ENCODE results near the gene DYTN. TPM values are rescaled to one million over a fixed set of nuclear protein-coding genes. Genes with fewer than 3 reads are reported as not detected.

Gene DYTN
- total and polyA plus RNA-seq, 2 donors (not counting 3 experiments of a cell fraction or from before 2014, with no cell fraction given): 0.06 to 0.62 TPM

DNA sequence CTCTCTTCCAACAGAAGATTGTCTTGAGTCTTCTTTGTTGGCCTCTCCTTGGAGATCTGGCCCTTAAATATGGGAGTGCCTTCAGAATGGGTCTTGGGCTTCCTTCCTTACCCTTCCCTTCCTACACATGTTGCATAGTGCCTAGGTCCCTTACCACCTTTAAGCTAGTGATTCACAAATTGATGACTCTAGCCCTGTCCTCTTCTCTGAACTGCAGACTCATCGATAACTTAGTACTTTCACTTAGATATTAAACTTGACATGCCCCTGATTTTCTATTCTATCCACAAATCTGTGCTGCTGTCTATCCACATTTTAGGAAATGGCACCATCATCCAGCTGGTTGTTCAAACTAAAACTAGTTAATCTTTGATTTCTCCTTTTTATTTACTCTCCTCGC is 9.1 kb upstream of the DYTN start:
- no peak overlapping the region for H3K27ac ChIP-seq (ENCODE audit: insufficient read depth, low read depth, low read length)
- dilution Hi-C loops (cut with MboI; ENCODE audit: extremely low pct_ligation_motif_present, low sequenced_read_pairs) (no loop called here), intact Hi-C loops (cut with micrococcal nuclease) (no loop called here)
- TF ChIP-seq POLR2A (IDR thresholded peaks at IDR 0.05; ENCODE audit: low read depth, low read length) (no peak), JUN (IDR thresholded peaks at IDR 0.05; ENCODE audit: borderline replicate concordance, insufficient read depth, insufficient read length, low read depth) (no peak), FOS (IDR thresholded peaks at IDR 0.05; ENCODE audit: borderline replicate concordance, insufficient read depth, low read length) (no peak), POLR2AphosphoS5 (IDR thresholded peaks at IDR 0.05; ENCODE audit: insufficient read depth, low read depth, low read length) (no peak), MYC (IDR thresholded peaks at IDR 0.05; ENCODE audit: low read depth, low read length) (no peak), GATA2 (IDR thresholded peaks at IDR 0.05; ENCODE audit: insufficient read depth, insufficient read length, low read depth, low read length) (no peak), EZH2 (IDR thresholded peaks at IDR 0.05; ENCODE audit: borderline replicate concordance, low read depth, low read length, severe bottlenecking) (no peak), MAX (IDR thresholded peaks at IDR 0.05; ENCODE audit: insufficient read depth, insufficient read length) (no peak)
- TF ChIP-seq, protein P1, sequence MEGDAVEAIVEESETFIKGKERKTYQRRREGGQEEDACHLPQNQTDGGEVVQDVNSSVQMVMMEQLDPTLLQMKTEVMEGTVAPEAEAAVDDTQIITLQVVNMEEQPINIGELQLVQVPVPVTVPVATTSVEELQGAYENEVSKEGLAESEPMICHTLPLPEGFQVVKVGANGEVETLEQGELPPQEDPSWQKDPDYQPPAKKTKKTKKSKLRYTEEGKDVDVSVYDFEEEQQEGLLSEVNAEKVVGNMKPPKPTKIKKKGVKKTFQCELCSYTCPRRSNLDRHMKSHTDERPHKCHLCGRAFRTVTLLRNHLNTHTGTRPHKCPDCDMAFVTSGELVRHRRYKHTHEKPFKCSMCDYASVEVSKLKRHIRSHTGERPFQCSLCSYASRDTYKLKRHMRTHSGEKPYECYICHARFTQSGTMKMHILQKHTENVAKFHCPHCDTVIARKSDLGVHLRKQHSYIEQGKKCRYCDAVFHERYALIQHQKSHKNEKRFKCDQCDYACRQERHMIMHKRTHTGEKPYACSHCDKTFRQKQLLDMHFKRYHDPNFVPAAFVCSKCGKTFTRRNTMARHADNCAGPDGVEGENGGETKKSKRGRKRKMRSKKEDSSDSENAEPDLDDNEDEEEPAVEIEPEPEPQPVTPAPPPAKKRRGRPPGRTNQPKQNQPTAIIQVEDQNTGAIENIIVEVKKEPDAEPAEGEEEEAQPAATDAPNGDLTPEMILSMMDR (IDR thresholded peaks at IDR 0.05; ENCODE audit: extremely low read depth in 1 of 2, insufficient read depth in 1 of 2, low read depth in 1 of 2, low read length in 2 of 2): no peak
- no peak overlapping the region for H2AFZ ChIP-seq (ENCODE audit: low read depth, low read length)
- H3K4me1 ChIP-seq (ENCODE audit: control insufficient read depth, extremely low read depth, insufficient read depth, low read length): no peaks in the 10 kb centered on the region
- H3K9me1 ChIP-seq (replicated peaks; ENCODE audit: control insufficient read depth, extremely low read depth, insufficient read depth, low read length): no peaks in the 10 kb centered on the region
- H3K9me3 ChIP-seq (replicated peaks; ENCODE audit: control insufficient read depth, insufficient read depth, low read length): no peaks in the 10 kb centered on the region
- H3K4me2 ChIP-seq (ENCODE audit: insufficient read depth, low read length): no peak overlapping the region
- DNase-seq (ENCODE audit: low read depth, low spot score): no peak
- H3K79me2 ChIP-seq (ENCODE audit: control insufficient read depth, insufficient read depth, low read length): no peaks in the 10 kb centered on the region
- FAIRE-seq: no peak
- no peaks in the 10 kb centered on the region for H4K20me1 ChIP-seq (replicated peaks; ENCODE audit: control insufficient read depth, extremely low read depth, insufficient read depth, low read length)
- no peak overlapping the region for H3K9ac ChIP-seq (replicated peaks; ENCODE audit: extremely low read depth, insufficient read depth, low read length)
- ChIA-PET CTCF (no interaction called here), POLR2A (no interaction called here)
- no peak overlapping the region for H3K4me3 ChIP-seq (replicated peaks in 1 of 3; ENCODE audit: insufficient read depth in 1 of 3, low read depth in 1 of 3, low read length in 3 of 3)
- BruUV-seq (replicated peaks): no TSS peak
- peaks cover 0 to 7% of the 10 kb centered on the region in 2 experiments for H3K27me3 ChIP-seq (ENCODE audit: control insufficient read depth in 2 of 2, insufficient read depth in 2 of 2, low read length in 2 of 2)
- no peaks in the 10 kb centered on the region for H3K36me3 ChIP-seq (ENCODE audit: control insufficient read depth in 2 of 2, extremely low read depth in 1 of 2, insufficient read depth in 2 of 2, low read length in 2 of 2)

Measured in endothelial cell of umbilical vein (primary cell).